HG02610 (cell line): Measurements from ENCODE around the gene KPNA3.

Experiments used
- ATAC-seq: cut with Tn5 transposase; IDR thresholded peaks from one replicate; pipeline ENCODE4 v1.9.1; 2021; ENCODE audit warnings: mild to moderate bottlenecking, moderate library complexity; ENCODE audit not compliant: unreplicated experiment

The KPNA3 gene

GRCh38 chr13:49679246-49679645 is 113.2 kb downstream of the KPNA3 start:
- ATAC-seq = no peak

GRCh38 chr13:49678191-49678914 is 114.1 kb downstream of the KPNA3 start:
- ATAC-seq = no peak

GRCh38 chr13:49676581-49677298 is 115.7 kb downstream of the KPNA3 start:
- ATAC-seq = no peak

GRCh38 chr13:49670828-49671227 is 121.7 kb downstream of the KPNA3 start:
- ATAC-seq = no peak

GRCh38 chr13:49669735-49670309 is 122.7 kb downstream of the KPNA3 start:
- peak; percentile 69 for ATAC-seq

GRCh38 chr13:49667773-49668172 is 124.7 kb downstream of the KPNA3 start:
- ATAC-seq = no peak

- ATAC-seq = no peak
Observed at GRCh38 chr13:49664606-49665005, 127.9 kb downstream of the KPNA3 start.

GRCh38 chr13:49657241-49657641 is 135.2 kb downstream of the KPNA3 start:
- ATAC-seq = no peak

GRCh38 chr13:49655906-49656305 is 136.6 kb downstream of the KPNA3 start:
- ATAC-seq = no peak

- ATAC-seq = no peak
Observed at GRCh38 chr13:49654011-49654410, 138.5 kb downstream of the KPNA3 start.

- no peak for ATAC-seq
Observed at GRCh38 chr13:49653478-49653877, 139.0 kb downstream of the KPNA3 start.

- no peak for ATAC-seq
Observed at GRCh38 chr13:49652355-49653305, 139.9 kb downstream of the KPNA3 start.

GRCh38 chr13:49651570-49652354 is 140.7 kb downstream of the KPNA3 start:
- ATAC-seq = no peak

GRCh38 chr13:49649963-49650312 is 142.5 kb downstream of the KPNA3 start:
- no peak for ATAC-seq
